Measurements from ENCODE around the gene DMAC2L. TPM values are rescaled to one million over a fixed set of nuclear protein-coding genes. Genes with fewer than 3 reads are reported as not detected.

Gene DMAC2L
- total and polyA plus RNA-seq, 2 experiments from 2014 or later = 8.5 to 33.3 TPM

- H3K4me3 ChIP-seq = no peak overlapping the region
- H3K4me1 ChIP-seq (ENCODE audit: low read depth) = no peaks in the 10 kb centered on the region
- no peak for TF ChIP-seq CTCF (IDR thresholded peaks at IDR 0.05; ENCODE audit: low read depth, low read length)
- no peaks in the 10 kb centered on the region for H3K36me3 ChIP-seq
- no peak overlapping the region for H3K27ac ChIP-seq
- no peaks in the 10 kb centered on the region for H3K9me3 ChIP-seq (ENCODE audit: low read depth)
- no peaks in the 10 kb centered on the region for H3K27me3 ChIP-seq
- no peak for DNase-seq (ENCODE audit: low read depth in 1 of 2, low spot score in 1 of 2)
Measured at GRCh38 chr14:50272498-50272897, 39.6 kb upstream of the DMAC2L start.

GRCh38 chr14:50285861-50286260, 26.3 kb upstream of the DMAC2L start:
- no peak for DNase-seq (ENCODE audit: low read depth in 1 of 2, low spot score in 1 of 2)
- Histone ChIP-seq H3K36me3 (peaks cover 2% of the 10 kb centered on the region), H3K4me1 (ENCODE audit: low read depth) (no peaks in the 10 kb centered on the region), H3K4me3 (no peak overlapping the region), H3K27ac (no peak overlapping the region), H3K27me3 (no peaks in the 10 kb centered on the region), H3K9me3 (ENCODE audit: low read depth) (no peaks in the 10 kb centered on the region)
- TF ChIP-seq CTCF (IDR thresholded peaks at IDR 0.05; ENCODE audit: low read depth, low read length) = no peak

GRCh38 chr14:50288146-50288545, 24.0 kb upstream of the DMAC2L start:
- Histone ChIP-seq H3K27me3 (no peaks in the 10 kb centered on the region), H3K36me3 (no peaks in the 10 kb centered on the region), H3K9me3 (ENCODE audit: low read depth) (no peaks in the 10 kb centered on the region), H3K4me3 (no peak overlapping the region), H3K4me1 (ENCODE audit: low read depth) (no peaks in the 10 kb centered on the region), H3K27ac (no peak overlapping the region)
- no peak for TF ChIP-seq CTCF (IDR thresholded peaks at IDR 0.05; ENCODE audit: low read depth, low read length)
- no peak for DNase-seq (ENCODE audit: low read depth in 1 of 2, low spot score in 1 of 2)

GRCh38 chr14:50290306-50290705, 21.8 kb upstream of the DMAC2L start:
- Histone ChIP-seq H3K27me3 (no peaks in the 10 kb centered on the region), H3K9me3 (ENCODE audit: low read depth) (no peaks in the 10 kb centered on the region), H3K4me3 (no peak overlapping the region), H3K27ac (no peak overlapping the region), H3K4me1 (ENCODE audit: low read depth) (no peaks in the 10 kb centered on the region), H3K36me3 (no peaks in the 10 kb centered on the region)
- TF ChIP-seq CTCF (IDR thresholded peaks at IDR 0.05; ENCODE audit: low read depth, low read length) = no peak
- no peak for DNase-seq (ENCODE audit: low read depth in 1 of 2, low spot score in 1 of 2)

GRCh38 chr14:50299585-50299984, 12.5 kb upstream of the DMAC2L start:
- no peak for TF ChIP-seq CTCF (IDR thresholded peaks at IDR 0.05; ENCODE audit: low read depth, low read length)
- Histone ChIP-seq H3K27me3 (no peaks in the 10 kb centered on the region), H3K36me3 (peaks cover 3% of the 10 kb centered on the region), H3K9me3 (ENCODE audit: low read depth) (no peaks in the 10 kb centered on the region), H3K27ac (no peak overlapping the region), H3K4me3 (no peak overlapping the region), H3K4me1 (ENCODE audit: low read depth) (no peaks in the 10 kb centered on the region)
- no peak for DNase-seq (ENCODE audit: low read depth in 1 of 2, low spot score in 1 of 2)

GRCh38 chr14:50301914-50302313, 10.2 kb upstream of the DMAC2L start:
- Histone ChIP-seq H3K4me1 (ENCODE audit: low read depth) (no peaks in the 10 kb centered on the region), H3K27me3 (no peaks in the 10 kb centered on the region), H3K9me3 (ENCODE audit: low read depth) (no peaks in the 10 kb centered on the region), H3K4me3 (no peak overlapping the region), H3K36me3 (peaks cover 3% of the 10 kb centered on the region), H3K27ac (no peak overlapping the region)
- DNase-seq (ENCODE audit: low read depth in 1 of 2, low spot score in 1 of 2) = no peak
- TF ChIP-seq CTCF (IDR thresholded peaks at IDR 0.05; ENCODE audit: low read depth, low read length) = no peak
